ENCODE results near the gene KLRF2.
"Not testable (repeated sequence)": the region's sequence is repeated elsewhere in the genome, so short reads cannot be mapped to it uniquely, and the experiment has no call there.

Gene KLRF2, protein sequence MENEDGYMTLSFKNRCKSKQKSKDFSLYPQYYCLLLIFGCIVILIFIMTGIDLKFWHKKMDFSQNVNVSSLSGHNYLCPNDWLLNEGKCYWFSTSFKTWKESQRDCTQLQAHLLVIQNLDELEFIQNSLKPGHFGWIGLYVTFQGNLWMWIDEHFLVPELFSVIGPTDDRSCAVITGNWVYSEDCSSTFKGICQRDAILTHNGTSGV

DNA sequence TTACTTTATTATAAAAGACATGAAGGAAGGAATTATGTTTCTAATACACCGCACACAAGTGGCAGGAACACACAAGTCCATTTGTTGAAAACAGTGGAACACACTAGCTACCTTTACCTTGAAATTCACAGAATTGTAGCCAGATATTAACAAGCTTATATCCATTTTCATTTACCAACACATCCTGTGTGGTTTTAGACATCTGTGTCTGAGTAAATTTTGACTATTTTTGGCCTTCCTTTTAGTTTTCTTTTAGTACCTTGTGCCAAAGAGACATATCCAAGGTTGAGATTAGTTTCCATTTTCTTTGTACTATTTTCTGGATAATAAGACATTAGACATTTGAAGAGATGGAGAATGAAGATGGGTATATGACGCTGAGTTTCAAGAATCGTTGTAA, at the start of gene KLRF2:
KLRF2 (plus strand) TSS at position 244 of the 400 bp plus-strand sequence; CDS start at position 351, 107 bp downstream.
- no peak for DNase-seq

DNA sequence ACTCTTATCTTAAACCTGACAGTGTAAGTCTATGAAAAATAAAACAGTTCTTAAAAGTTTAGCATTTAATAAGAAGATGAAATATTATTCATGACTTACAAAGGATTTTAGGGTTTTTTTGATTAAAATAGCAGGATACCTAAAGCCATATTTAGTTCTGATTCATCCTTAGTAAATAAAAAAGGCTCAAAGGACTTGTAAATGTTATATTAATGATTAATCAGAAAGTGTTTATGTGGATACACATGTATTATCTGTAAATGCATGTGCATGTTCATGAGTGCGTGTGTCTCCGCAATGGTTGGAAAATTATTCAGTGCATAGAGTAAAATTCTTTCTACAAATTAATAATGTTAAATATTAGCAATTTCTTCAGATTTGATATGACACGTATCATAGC, 49.6 kb upstream of the KLRF2 start:
- DNase-seq = no peak

DNA sequence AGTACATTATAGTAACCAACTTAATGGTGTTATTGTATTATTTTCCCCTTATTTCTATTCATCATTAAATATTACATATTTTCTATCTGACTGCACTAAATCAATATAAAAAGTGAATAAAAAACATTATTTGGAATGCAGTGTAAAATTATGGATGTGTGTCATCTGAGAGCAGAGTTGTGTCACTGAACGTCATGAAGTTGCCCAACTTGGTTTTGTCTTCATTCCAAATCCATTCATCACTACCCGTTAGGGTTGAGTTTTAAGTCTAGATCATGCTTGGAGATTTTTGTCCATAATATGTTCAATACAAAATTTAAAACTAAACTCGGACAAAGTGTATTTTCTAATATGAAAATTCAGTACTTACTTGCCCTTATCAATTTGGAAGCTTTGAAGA, 37.9 kb upstream of the KLRF2 start:
- no peak for DNase-seq

DNA sequence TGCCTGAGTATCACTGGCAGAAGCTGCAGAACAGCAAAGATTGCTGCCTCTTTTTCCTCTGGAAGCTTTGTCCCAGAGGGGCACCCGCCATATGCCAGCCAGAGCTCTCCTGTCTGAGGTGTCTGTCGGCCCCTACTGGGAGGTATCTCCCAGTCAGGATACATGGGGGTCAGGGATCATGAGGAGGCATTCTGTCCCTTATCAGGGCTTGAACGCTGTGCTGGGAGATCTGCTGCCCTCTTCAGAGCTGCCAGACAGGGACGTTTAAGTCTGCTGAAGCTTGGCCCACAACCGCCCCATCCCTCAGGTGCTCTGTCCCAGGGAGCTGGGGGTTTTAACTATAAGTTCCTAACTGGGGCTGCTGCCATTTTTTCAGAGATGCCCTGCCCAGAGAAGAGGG, 32.4 kb upstream of the KLRF2 start:
- DNase-seq = no peak

DNA sequence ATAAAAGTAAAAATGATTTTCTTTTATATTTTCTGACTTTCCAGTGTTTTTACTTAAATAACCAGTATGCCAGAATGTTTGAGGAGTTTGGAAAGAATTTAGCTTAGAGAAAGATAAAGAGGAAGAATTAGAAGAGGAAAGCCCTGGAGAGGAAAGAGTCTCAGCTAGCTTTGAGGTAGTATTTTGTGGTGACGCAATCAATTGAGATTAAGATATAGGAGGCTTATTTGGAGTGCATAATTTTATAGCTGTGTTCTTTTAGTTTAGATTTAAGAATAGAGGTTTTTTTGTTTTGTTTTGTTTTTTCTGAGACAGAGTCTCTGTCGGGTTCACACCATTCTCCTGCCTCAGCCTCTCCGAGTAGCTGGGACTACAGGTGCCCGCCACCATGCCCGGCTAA, 30.2 kb upstream of the KLRF2 start:
- no peak for DNase-seq

DNA sequence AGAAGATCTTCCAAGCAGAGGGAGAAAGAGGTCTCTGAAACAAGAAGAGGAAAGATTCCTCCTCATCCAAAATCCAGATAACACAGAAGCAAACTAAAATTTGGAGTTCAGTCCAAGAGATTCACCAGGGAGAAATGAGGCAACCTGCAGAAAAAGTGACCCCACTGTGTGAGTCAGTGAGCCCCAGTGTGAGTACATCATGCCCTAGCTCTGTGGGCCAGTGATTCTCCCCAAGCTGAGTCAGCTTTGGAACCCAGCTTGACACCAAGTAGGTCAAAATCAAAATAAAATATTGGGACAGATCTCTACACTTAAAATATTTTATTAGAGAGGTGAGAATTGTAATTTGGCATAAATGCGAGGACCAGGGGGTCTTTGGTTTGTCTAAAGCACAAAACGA, 29.4 kb upstream of the KLRF2 start:
- DNase-seq = no peak

DNA sequence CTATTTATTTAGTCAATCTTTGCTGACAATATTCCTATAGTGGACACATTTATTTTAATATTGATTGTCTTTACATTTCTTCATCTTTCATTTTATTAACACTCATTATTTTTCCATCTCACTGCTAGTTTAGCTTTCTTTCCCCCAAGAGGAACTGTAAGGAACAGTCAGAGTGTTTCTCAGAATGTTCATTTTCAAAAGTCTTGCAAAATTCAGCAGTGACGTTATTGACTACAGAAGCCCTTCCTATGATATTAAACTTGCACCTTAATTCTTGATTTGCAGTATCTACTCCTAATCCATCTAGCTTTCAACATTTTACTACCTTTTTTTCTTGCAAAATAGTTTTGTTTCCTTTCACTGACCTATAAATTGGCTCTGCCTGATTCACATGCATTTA, 25.1 kb upstream of the KLRF2 start:
- DNase-seq = no peak

DNA sequence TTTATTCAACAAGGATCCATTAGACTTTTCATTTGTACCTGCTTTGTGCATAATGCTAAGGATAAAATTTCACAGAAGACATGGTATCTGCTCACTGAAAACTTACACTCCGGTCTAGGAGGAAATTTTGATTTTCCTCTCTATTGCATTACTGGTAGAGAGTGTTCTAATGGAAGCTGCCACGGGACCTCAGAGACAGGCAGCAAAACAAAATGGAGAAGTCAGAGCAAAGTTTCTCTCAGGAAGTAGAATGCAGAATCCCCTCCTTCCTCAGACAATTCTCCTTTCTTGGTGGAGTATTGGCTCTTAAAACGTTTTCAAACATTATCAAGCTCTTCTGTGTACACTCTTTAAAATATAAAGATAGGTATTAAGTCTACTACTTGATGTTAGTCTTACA, 24.4 kb upstream of the KLRF2 start:
- DNase-seq = no peak

DNA sequence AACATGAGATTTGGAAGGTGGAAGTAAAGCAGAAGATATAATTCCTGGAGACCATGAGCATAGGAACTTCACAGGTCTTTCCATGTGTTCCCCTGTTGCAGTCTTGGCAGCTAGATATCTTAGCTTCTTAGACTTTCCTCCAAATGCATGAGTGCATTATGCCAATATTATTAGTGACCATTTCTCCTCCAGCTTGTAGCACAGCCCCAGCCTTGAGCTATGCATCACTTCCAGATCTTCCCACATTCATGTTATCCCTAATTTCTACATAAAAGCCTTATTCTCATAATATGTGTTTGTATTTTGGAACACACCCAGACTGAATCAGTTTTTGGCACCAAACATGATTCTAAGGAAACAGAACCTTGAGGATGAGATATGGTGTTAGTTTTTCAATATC, 23.2 kb upstream of the KLRF2 start:
- DNase-seq = no peak

DNA sequence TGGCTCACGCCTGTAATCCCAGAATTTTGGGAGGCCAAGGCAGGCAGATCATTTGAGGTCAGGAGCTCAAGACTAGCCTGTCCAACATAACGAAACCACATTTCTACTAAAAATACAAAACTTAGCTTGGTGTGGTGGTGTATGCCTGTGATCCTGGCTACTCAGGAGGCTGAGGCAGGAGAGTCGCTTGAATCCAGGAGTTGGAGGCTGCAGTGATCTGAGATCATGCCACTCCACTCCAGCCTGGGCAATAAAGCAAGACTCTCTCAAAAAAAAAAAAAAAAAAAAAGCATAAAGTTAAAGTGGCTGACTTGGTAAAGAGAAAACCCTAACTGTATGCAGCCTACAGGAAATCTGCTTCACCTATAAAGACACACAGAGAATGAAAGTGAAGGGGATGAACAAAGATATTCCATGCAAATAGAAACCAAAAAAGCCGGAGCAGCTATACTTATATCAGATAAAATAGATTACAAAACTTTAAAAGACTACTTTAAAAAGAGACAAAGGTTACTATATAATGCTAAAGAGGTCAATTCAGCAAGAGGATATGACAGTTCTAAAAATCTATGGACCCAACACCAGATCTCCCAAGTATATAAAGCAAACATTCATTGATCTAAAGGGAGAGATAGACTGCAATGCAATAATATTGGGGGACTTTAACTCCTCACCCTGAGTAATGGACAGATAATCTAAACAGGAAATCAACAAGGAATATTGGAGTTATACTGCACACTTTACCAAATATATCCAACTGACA, 16.2 kb upstream of the KLRF2 start:
- no peak for DNase-seq

DNA sequence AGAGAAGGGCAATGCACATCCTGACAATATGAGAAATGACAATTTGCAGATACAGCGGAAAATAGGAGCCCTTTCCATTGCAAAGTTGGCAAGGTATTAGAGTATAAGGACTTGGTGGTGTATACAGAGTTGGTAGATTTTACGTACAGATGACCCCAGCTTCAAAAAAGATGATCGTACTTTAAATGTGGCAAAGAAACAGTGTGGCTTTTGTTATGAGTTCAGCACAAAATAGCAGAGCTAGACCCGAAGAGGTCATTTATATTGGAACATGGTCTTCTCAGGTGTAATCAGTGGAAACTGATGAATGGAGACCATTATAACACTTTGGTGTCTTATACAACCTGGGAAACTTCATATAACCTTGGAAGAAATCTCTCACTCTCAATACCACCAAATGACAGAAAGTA, 14.4 kb upstream of the KLRF2 start:
- DNase-seq = no peak

DNA sequence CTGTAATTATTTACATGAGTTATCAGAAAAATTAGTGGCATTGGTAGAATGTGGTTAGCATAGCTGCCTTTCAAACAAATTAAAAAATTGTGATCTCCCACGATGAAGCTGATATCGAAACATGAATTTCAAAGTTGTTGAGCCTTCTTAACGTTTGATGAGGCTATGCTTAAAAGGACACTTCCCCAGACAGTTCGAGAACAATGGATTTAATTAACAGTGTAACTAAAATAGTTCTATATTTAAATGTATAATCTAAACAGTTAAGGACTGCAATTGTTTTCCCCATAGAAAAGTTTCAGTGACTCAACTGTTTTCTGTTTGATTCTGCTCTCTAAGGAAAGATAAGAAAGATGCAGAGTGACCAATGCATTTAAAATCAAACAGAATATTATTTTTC, 13.8 kb upstream of the KLRF2 start:
- no peak for DNase-seq

DNA sequence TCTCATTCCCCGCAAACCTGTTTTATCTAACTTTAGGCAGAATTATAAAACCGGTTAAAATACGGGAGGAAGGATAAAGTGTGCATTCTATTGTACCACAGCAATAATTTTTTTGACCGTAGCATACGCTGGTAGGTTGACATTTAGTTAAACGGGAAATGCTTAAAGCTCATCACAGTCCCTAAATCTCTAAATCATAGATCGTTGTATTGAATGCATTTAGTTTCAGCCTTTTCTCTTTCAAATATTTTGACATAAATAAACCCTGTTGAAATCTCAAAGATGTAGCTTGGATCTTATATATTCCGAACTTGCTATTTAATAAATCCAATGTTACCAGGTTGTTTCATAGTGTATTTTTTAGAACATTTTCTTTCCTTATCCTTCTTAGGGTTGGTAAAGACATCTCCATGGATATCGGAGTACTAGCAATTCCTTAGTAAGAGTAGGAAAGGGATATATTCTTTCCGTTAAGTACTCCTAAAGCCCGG, 12.9 kb upstream of the KLRF2 start:
- no peak for DNase-seq

DNA sequence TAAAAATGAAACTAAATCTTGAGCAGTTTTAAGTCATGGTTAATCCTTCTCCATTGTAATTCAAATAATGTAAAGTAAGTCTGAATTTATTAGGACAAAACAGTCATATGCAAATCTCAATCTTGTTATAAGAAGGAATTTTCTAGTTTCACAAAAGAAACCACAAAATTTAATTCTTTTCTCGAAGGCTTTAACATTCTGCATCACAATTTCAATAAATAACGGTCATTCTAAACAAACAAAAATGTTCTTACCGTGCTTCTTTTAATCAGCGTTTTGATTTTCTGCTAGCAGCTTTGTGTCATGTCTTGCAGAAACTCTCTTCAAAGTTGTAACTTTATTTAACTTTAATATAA, 12.4 kb upstream of the KLRF2 start:
- no peak for DNase-seq

DNA sequence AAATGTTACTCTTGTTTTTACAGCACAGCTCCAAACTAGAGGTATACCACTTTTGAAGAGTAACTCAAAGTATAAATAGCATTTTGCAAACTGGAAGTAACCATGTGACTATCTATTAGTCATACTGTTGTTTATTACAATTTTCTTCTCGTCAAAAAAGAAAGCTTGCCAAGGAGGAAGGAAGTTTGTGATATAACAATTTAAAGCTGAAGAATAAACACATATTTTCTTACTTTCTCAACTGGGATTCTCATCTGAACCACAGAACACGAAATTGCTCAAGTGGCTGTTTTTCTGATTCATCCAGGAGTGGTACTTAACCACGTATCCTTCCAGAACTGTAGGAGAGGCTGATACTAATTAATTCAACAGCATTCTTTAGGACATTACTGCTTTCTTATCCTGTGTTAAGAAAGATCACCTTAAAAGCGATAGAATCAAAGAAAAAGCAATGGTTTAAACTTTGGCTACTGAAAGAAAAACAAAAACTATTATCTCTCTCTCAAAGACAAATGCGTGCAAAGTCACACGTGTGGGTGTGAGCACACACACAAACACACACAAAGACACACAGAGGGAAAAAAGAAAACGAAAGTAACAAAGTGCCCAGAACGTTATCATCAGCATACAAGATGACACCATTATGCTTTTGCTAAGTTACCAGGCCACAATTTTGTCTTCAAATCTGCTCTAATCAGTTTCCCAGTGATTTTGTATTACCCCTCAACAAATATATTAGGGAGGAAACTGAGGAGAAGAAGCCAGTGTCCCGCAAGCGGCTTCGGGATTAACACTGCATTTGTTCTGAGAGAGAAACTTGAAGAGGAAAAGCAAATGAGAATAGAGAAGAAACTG, 11.8 kb upstream of the KLRF2 start, which contains the start of gene CLEC2B:
CLEC2B (minus strand) TSS at position 48 of the 855 bp plus-strand sequence.
- DNase-seq = peak; percentile 69

DNA sequence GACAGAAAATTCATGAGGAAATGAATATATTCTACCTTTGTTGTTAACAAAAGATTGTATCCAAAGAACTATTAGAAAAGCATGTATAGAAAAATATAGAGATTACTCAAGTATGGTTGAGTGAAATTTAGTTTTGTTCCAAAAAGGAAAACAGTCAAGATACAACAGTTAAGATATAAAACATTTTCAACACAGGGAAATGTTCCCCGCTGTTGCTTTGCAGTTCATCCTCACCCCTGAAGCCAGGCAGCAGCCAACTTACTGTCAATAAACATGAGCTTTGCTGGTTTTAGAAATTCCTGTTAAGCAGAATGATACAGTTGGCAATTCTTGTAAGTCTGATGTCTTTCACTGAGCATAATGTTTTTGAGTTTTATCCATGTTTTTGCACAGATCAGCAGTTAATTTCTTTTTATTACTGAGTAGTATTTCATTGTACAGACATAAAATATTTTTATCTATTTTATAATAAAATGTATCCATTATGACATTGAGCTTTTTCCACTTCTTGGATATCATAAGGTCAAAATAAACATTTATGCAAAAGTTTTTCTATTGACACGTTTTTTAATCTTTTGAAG, 10.9 kb upstream of the KLRF2 start:
- peak; percentile 3 for DNase-seq

DNA sequence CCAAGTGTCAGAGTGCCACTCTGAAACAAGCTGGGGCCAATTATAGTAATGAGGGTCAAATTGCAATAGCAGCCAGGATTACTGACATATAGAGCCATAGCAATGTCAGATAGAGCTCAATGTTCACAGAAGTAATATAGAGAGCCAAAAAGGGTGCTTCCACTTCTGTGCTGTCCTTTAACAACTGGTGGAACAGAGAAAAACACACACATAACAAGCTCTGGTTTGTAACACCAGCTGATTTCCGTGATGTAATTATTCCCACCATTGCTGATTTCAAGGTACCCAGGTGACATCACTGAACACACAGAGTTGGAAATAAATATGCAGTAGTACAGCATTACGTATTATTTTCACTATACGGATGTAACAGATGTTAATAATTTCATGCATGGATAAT, 9.1 kb upstream of the KLRF2 start:
- DNase-seq = no peak

DNA sequence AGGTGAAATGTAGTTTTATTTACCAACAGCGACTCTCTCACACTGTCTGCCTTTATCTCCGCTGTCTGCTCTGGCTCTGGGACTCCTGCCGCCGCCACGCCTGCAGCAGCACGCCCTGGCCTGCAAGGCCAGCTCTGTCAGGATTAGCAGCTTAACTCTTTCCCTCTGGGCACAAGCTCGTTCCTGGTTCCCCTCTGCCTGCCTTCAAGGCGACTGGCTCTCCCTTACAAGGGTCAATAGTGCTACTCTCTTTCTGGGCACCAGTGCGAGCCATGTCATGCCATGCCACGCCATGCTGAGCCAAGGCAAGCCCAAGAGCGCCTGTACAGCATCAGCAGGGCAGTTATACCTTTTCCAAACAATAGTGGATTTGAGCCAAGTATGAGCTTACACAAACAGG, 8.5 kb upstream of the KLRF2 start:
- no peak for DNase-seq

DNA sequence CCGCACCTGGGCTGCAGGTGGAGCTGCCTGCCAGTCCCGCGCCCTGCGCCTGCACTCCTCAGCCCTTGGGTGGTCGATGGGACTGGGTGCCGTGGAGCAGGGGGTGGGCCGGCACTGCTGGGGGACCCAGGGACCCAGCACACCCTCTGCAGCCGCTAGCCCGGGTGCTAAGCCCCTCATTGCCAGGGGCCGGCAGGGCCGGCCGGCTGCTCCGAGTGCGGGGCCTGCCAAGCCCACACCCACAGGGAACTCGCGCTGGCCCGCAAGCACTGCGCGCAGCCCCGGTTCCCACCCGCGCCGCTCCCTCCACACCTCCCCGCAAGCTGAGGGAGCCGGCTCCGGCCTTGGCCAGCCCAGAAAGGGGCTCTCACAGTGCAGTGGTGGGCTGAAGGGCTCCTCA, 5.2 kb upstream of the KLRF2 start:
- not testable (repeated sequence) for DNase-seq

DNA sequence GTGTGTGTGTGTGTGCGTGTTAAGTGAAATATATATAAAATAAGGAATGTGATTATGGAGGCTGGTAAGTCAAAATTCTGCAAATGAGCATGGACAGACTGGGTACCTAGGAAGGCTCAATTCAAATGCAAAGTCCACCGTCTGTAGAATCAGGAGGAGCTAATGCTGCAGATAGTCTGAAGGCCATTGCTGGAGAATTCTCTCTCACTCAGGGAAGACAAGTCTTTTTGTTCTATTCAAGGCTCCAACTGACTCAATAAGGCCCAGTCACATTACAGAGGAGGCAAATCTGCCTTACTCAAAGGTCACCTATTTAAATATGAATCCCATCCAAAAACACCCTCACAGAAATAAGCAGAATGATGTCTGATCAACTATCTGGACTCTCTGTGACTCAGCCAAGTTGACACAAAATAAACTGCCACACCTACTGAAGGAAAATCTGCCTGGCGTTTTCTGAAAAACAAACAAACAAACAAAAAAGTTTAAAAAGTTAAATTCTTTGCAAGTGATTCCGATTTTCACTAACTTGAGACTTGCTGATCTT, 684 bp upstream of the KLRF2 start:
- DNase-seq = no peak

DNA sequence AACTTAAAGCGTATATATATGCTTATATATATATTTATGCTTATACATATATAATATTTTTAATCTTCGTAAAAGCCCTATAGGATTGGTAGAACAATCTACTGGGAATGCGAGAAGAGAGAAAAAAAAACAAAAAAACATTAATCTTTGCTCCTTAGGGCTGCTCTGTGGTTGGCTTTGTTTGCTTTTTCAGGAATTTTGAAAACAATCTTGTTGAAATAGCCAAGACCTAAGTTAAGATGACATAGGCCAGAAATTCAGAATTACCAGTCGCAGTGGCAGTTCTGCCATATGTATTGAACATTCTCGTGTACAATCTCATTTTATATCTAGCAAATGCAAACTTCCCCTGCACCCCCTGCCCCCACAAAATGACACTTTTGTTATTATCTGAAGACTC, 699 bp downstream of the KLRF2 start:
- no peak for DNase-seq

DNA sequence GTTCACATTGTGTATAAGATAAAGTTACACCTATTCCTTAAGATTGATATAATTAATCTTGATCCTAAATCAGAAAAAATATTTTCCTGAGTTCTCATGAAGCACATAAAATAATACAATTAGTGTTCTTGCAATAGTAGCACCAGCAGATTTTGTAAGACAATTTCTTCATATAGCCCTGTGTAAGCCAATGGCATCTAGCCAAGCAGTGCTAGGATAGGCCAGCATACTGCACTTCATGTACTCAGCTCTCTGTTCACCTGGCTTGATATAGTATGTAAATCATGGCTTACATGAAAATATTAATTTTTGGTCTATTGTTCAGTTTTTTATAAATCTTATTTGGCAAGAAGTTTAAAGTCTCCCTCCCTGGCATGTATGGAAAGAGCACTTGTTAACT, 1.9 kb downstream of the KLRF2 start:
- no peak for DNase-seq

DNA sequence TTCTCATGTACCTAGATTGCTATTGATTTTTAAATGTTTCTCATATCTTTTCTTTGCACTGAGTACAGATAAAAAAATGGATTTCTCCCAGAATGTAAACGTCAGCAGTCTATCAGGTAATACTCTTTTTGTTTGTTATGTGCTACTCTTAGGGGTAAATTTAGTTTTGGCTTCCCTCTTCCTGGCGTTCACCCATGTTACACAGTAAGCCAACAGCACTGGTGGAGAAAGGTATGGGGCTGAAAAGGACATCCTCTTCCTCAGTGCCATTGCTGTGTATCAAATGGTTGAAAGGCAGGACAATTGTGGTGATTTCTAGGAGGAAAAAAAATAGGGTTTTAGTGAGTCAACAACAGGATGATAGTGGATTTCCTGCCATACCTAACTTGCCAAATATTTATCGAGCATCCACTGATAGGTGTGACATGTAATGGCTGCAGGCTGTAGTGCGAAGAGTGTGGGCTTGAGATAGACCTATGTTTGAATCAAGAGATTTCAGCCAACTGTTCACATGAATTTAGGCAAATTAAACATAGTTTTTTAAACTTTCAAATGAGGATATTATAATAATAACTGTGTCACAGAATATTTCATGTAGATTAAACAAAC, 7.5 kb downstream of the KLRF2 start:
- no peak for DNase-seq

Measured in fibroblast of upper back skin (primary cell).